HG02610 (cell line): ENCODE data around the gene NRXN3.

Source experiments
- ATAC-seq: cut with Tn5 transposase; IDR thresholded peaks from one replicate; pipeline ENCODE4 v1.9.1; 2021; ENCODE audit warnings: mild to moderate bottlenecking, moderate library complexity; ENCODE audit not compliant: unreplicated experiment

NRXN3 gene

GRCh38 chr14:78764645-78765044 lies 594.5 kb downstream of the NRXN3 start:
- no peak for ATAC-seq

GRCh38 chr14:78767436-78767835 lies 597.3 kb downstream of the NRXN3 start:
- no peak for ATAC-seq

- no peak for ATAC-seq
Measured at GRCh38 chr14:78782551-78782950, 612.4 kb downstream of the NRXN3 start.

GRCh38 chr14:78785265-78785664 lies 615.1 kb downstream of the NRXN3 start:
- no peak for ATAC-seq

GRCh38 chr14:78788467-78789360 lies 618.5 kb downstream of the NRXN3 start:
- ATAC-seq = peak; percentile 75

- ATAC-seq = no peak
Measured at GRCh38 chr14:78790271-78790670, 620.1 kb downstream of the NRXN3 start.

GRCh38 chr14:78798757-78799156 lies 628.6 kb downstream of the NRXN3 start:
- ATAC-seq = no peak

GRCh38 chr14:78805570-78805969 lies 635.4 kb downstream of the NRXN3 start:
- no peak for ATAC-seq

- ATAC-seq = no peak
Measured at GRCh38 chr14:78823035-78823434, 652.9 kb downstream of the NRXN3 start.

GRCh38 chr14:78823516-78823915 lies 653.3 kb downstream of the NRXN3 start:
- ATAC-seq = no peak

- ATAC-seq = no peak
Measured at GRCh38 chr14:78829274-78829673, 659.1 kb downstream of the NRXN3 start.

GRCh38 chr14:78834766-78835451 lies 664.7 kb downstream of the NRXN3 start:
- no peak for ATAC-seq

- no peak for ATAC-seq
Measured at GRCh38 chr14:78835909-78836308, 665.7 kb downstream of the NRXN3 start.

- peak; percentile 66 for ATAC-seq
Measured at GRCh38 chr14:78836777-78837176, 666.6 kb downstream of the NRXN3 start.

- no peak for ATAC-seq
Measured at GRCh38 chr14:78838959-78839358, 668.8 kb downstream of the NRXN3 start.

- no peak for ATAC-seq
Measured at GRCh38 chr14:78840898-78841297, 670.7 kb downstream of the NRXN3 start.

GRCh38 chr14:78847801-78848200 lies 677.6 kb downstream of the NRXN3 start:
- ATAC-seq = no peak

GRCh38 chr14:78848234-78848820 lies 678.2 kb downstream of the NRXN3 start:
- peak; percentile 85 for ATAC-seq

- ATAC-seq = no peak
Measured at GRCh38 chr14:78849952-78850351, 679.8 kb downstream of the NRXN3 start.

GRCh38 chr14:78851189-78851588 lies 681.0 kb downstream of the NRXN3 start:
- no peak for ATAC-seq

GRCh38 chr14:78852040-78852439 lies 681.9 kb downstream of the NRXN3 start:
- ATAC-seq = no peak

- no peak for ATAC-seq
Measured at GRCh38 chr14:78857974-78858373, 687.8 kb downstream of the NRXN3 start.
